GM19023 (cell line): ENCODE results near the gene LIN28B.

Source experiments
- ATAC-seq: cut with Tn5 transposase; IDR thresholded peaks from one replicate; pipeline ENCODE4 v1.9.1; 2021; ENCODE audit warnings: mild to moderate bottlenecking, moderate library complexity; ENCODE audit not compliant: unreplicated experiment

LIN28B gene

GRCh38 chr6:105107207-105107606 is 150.3 kb downstream of the LIN28B start:
- no peak for ATAC-seq

- ATAC-seq: no peak
Observed at GRCh38 chr6:105108631-105109262, 151.8 kb downstream of the LIN28B start.

GRCh38 chr6:105109955-105110895 is 153.3 kb downstream of the LIN28B start:
- ATAC-seq: no peak

DNA sequence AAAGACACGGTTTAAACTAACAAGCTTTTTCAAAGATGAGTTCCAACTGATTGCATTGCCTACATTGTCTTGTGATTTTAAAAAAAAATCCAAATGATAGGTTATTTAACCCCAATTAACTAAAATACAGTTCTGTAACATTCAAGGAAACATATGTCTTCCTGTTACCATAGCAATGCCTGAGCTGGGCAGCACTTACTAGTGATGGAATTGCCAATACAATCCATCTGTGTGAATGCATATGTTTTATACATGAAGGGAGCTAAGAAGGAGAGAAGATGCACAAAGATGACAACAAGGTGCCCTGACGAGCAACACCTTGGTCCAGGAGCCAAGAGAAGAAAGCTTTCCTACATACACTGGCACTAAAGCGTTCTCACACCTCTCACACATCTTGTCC is 154.2 kb downstream of the LIN28B start:
- no peak for ATAC-seq

GRCh38 chr6:105111871-105112270 is 155.0 kb downstream of the LIN28B start:
- ATAC-seq: no peak

DNA sequence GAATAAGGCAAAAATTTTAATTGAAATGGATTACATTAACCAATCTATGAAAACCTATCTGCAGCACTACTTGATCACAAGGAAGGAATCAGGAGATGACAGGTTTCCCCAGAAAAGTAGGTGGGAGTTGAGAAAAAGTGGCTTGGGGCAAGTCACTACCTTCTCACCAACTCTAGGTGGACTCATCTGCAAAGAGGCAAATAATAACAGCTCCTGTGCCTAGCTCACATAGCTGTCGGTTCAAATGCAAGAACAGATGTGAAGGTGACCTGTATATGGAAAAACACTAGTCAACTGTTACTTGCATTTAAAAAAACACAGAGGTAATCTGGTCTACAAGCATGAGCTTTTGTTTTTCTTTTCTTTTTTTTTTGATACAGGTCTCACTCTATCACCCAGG is 155.7 kb downstream of the LIN28B start:
- no peak for ATAC-seq

DNA sequence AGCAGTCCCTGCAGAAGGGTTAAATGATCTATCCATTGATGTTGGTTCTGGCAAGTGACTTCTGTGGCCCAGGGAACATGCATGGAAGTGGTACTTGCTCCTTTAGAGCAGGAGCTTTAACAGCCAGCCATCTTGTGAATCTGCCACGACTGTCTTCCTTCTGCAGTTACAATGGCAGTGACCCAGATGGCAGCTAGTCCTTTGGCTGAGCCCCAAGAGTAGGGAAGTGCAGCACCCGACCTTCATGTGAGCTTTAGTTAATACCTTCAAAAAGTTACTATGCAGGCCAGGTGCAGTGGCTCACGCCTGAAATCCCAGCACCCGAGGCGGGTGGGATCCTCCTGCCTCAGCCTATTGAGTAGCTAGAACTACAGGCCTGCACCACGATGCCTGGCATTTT is 156.5 kb downstream of the LIN28B start:
- ATAC-seq: no peak

- ATAC-seq: no peak
Observed at GRCh38 chr6:105116150-105116549, 159.2 kb downstream of the LIN28B start.

- ATAC-seq: no peak
Observed at GRCh38 chr6:105120570-105120969, 163.7 kb downstream of the LIN28B start.

- ATAC-seq: no peak
Observed at GRCh38 chr6:105121981-105122380, 165.1 kb downstream of the LIN28B start.

DNA sequence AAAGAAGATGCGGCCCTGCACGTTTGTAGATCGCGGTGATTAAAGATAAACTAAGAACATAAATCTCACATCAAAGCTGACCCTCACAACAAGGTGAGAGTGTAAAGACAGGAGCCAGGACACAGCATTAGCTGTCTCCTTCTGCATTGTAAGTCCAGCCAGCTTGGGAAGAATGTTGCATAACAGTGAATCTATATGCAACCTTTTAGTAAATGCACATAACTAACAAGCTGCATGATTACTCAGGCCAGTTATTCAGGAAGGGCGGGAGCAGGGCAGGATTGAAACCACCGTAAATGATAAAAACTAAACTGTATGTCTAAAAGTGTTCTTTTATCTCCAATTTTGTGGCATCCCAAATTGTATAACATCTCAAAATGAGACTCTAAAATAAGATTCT is 165.8 kb downstream of the LIN28B start:
- ATAC-seq: no peak
